HUES64 (cell line): ENCODE results near the gene XPOT.

ENCODE experiments used
- H3K27ac ChIP-seq: 2 replicates; pipeline ENCODE4 v1.7.0; 2013; ENCODE audit warnings: low read depth, low read length, inconsistent platforms
- H3K27me3 ChIP-seq: 2 replicates; pipeline ENCODE4 v1.6.1; 2013; ENCODE audit warnings: mild to moderate bottlenecking, low read length; ENCODE audit not compliant: insufficient read depth
- H3K36me3 ChIP-seq: 2 replicates; pipeline ENCODE4 v1.6.1; 2013; ENCODE audit warnings: mild to moderate bottlenecking, low read length; ENCODE audit not compliant: insufficient read depth
- H3K4me1 ChIP-seq: 2 replicates; pipeline ENCODE4 v1.6.1; 2013; ENCODE audit warnings: mild to moderate bottlenecking, low read length, moderate library complexity; ENCODE audit not compliant: insufficient read depth
- H3K4me3 ChIP-seq: 2 replicates; pipeline ENCODE4 v1.5.1; 2013; ENCODE audit warnings: mild to moderate bottlenecking, low read length, moderate library complexity
- H3K9ac ChIP-seq: 2 replicates; pipeline ENCODE4 v1.6.1; 2013; ENCODE audit warnings: mild to moderate bottlenecking, low read depth, low read length
- H3K9me3 ChIP-seq: 2 replicates; pipeline ENCODE4 v1.6.1; 2013; ENCODE audit warnings: low read depth, low read length; ENCODE audit not compliant: insufficient read depth
- WGBS: fragments of 150-250, 120-280 bp; methylation state at CpG from one replicate; pipeline ENCODE4 v1.1.7; 2013; ENCODE audit warnings: missing lambda C conversion rate; 5-methylcytosine and 5-hydroxymethylcytosine counted together

XPOT gene

GRCh38 chr12:64452559-64453329 lies 48.6 kb downstream of the XPOT start:
- no peaks in the 10 kb centered on the region for H3K9me3 ChIP-seq
- peak overlapping the region; percentile 87 for H3K9ac ChIP-seq
- H3K4me3 ChIP-seq: peak overlapping the region; percentile 96
- peak overlapping the region; percentile 85 for H3K27ac ChIP-seq
- H3K4me1 ChIP-seq: peaks cover 21% of the 10 kb centered on the region
- WGBS: 6% methylated on average over 13 of the region's 16 CpGs
- H3K27me3 ChIP-seq: no peaks in the 10 kb centered on the region
- H3K36me3 ChIP-seq: peaks cover 37% of the 10 kb centered on the region

GRCh38 chr12:64455506-64455905 lies 51.3 kb downstream of the XPOT start:
- no peak overlapping the region for H3K9ac ChIP-seq
- peaks cover 38% of the 10 kb centered on the region for H3K36me3 ChIP-seq
- 100% methylated on average over 1 of the region's 1 CpG for WGBS

GRCh38 chr12:64456119-64456518 lies 51.9 kb downstream of the XPOT start:
- no peak overlapping the region for H3K9ac ChIP-seq
- peaks cover 42% of the 10 kb centered on the region for H3K36me3 ChIP-seq
- H3K27me3 ChIP-seq: no peaks in the 10 kb centered on the region
- H3K4me1 ChIP-seq: peaks cover 20% of the 10 kb centered on the region
- no peak overlapping the region for H3K4me3 ChIP-seq
- H3K27ac ChIP-seq: no peak overlapping the region
- no peaks in the 10 kb centered on the region for H3K9me3 ChIP-seq

More at GRCh38 chr12:64455506-64455905, 51.3 kb downstream of the XPOT start:
- Histone ChIP-seq H3K27ac (no peak overlapping the region), H3K4me3 (no peak overlapping the region), H3K27me3 (no peaks in the 10 kb centered on the region), H3K4me1 (peaks cover 26% of the 10 kb centered on the region), H3K9me3 (no peaks in the 10 kb centered on the region)

GRCh38 chr12:64457032-64457431 lies 52.8 kb downstream of the XPOT start:
- Histone ChIP-seq H3K4me1 (peaks cover 20% of the 10 kb centered on the region), H3K4me3 (no peak overlapping the region), H3K9ac (no peak overlapping the region), H3K27ac (no peak overlapping the region), H3K27me3 (no peaks in the 10 kb centered on the region), H3K9me3 (no peaks in the 10 kb centered on the region), H3K36me3 (peaks cover 51% of the 10 kb centered on the region)
- WGBS: 96% methylated on average over 4 of the region's 6 CpGs

- H3K27ac ChIP-seq: no peak overlapping the region
- no peaks in the 10 kb centered on the region for H3K27me3 ChIP-seq
- no peak overlapping the region for H3K9ac ChIP-seq
- H3K9me3 ChIP-seq: no peaks in the 10 kb centered on the region
- no peak overlapping the region for H3K4me3 ChIP-seq
- peaks cover 55% of the 10 kb centered on the region for H3K36me3 ChIP-seq
- WGBS: 90% methylated on average over 3 of the region's 3 CpGs
- H3K4me1 ChIP-seq: peaks cover 20% of the 10 kb centered on the region
Observed at GRCh38 chr12:64457466-64457865, 53.3 kb downstream of the XPOT start.

- Histone ChIP-seq H3K4me1 (peaks cover 19% of the 10 kb centered on the region), H3K27me3 (no peaks in the 10 kb centered on the region), H3K27ac (no peak overlapping the region), H3K36me3 (peaks cover 60% of the 10 kb centered on the region), H3K9me3 (no peaks in the 10 kb centered on the region), H3K4me3 (no peak overlapping the region), H3K9ac (no peak overlapping the region)
- 97% methylated on average over 4 of the region's 4 CpGs for WGBS
Observed at GRCh38 chr12:64457923-64458322, 53.7 kb downstream of the XPOT start.

GRCh38 chr12:64459394-64459891 lies 55.3 kb downstream of the XPOT start:
- peaks cover 75% of the 10 kb centered on the region for H3K36me3 ChIP-seq
- WGBS: 90% methylated on average over 2 of the region's 3 CpGs
- H3K4me3 ChIP-seq: no peak overlapping the region
- no peak overlapping the region for H3K9ac ChIP-seq
- H3K27ac ChIP-seq: no peak overlapping the region
- H3K27me3 ChIP-seq: no peaks in the 10 kb centered on the region
- peaks cover 12% of the 10 kb centered on the region for H3K4me1 ChIP-seq
- H3K9me3 ChIP-seq: no peaks in the 10 kb centered on the region

GRCh38 chr12:64461634-64462414 lies 57.6 kb downstream of the XPOT start:
- H3K9me3 ChIP-seq: no peaks in the 10 kb centered on the region
- H3K4me1 ChIP-seq: peaks cover 12% of the 10 kb centered on the region
- H3K27ac ChIP-seq: no peak overlapping the region
- no peaks in the 10 kb centered on the region for H3K27me3 ChIP-seq
- H3K4me3 ChIP-seq: no peak overlapping the region
- H3K36me3 ChIP-seq: peaks cover 88% of the 10 kb centered on the region
- H3K9ac ChIP-seq: no peak overlapping the region
- 88% methylated on average over 1 of the region's 2 CpGs for WGBS

GRCh38 chr12:64466178-64466577 lies 62.0 kb downstream of the XPOT start:
- Histone ChIP-seq H3K4me3 (no peak overlapping the region), H3K27ac (no peak overlapping the region), H3K36me3 (peaks cover 97% of the 10 kb centered on the region), H3K4me1 (no peaks in the 10 kb centered on the region), H3K27me3 (no peaks in the 10 kb centered on the region), H3K9me3 (no peaks in the 10 kb centered on the region), H3K9ac (no peak overlapping the region)

- WGBS: 82% methylated on average over 5 of the region's 5 CpGs
Observed at GRCh38 chr12:64468966-64469365, 64.8 kb downstream of the XPOT start.

GRCh38 chr12:64469455-64470142 lies 65.4 kb downstream of the XPOT start:
- H3K27me3 ChIP-seq: no peaks in the 10 kb centered on the region
- peaks cover 91% of the 10 kb centered on the region for H3K36me3 ChIP-seq
- H3K27ac ChIP-seq: no peak overlapping the region
- 94% methylated on average over 2 of the region's 2 CpGs for WGBS
- no peak overlapping the region for H3K4me3 ChIP-seq
- H3K4me1 ChIP-seq: no peaks in the 10 kb centered on the region
- H3K9me3 ChIP-seq: no peaks in the 10 kb centered on the region
- no peak overlapping the region for H3K9ac ChIP-seq

More at GRCh38 chr12:64468966-64469365, 64.8 kb downstream of the XPOT start:
- H3K9ac ChIP-seq: no peak overlapping the region
- no peaks in the 10 kb centered on the region for H3K9me3 ChIP-seq
- H3K4me1 ChIP-seq: no peaks in the 10 kb centered on the region
- H3K4me3 ChIP-seq: no peak overlapping the region
- H3K27ac ChIP-seq: no peak overlapping the region
- no peaks in the 10 kb centered on the region for H3K27me3 ChIP-seq
- H3K36me3 ChIP-seq: peaks cover 91% of the 10 kb centered on the region
